GM19351 (cell line): ENCODE data around the gene POLA1.
A peak's percentile ranks its signal among the peaks of the same experiment; 100 is the strongest.
"Not testable (repeated sequence)": the region's sequence is repeated elsewhere in the genome, so short reads cannot be mapped to it uniquely, and the experiment has no call there.

Source experiments
- ATAC-seq: cut with Tn5 transposase; IDR thresholded peaks from one replicate; pipeline ENCODE4 v1.9.1; 2021; ENCODE audit warnings: mild to moderate bottlenecking, moderate library complexity; ENCODE audit not compliant: unreplicated experiment

POLA1 gene, protein sequence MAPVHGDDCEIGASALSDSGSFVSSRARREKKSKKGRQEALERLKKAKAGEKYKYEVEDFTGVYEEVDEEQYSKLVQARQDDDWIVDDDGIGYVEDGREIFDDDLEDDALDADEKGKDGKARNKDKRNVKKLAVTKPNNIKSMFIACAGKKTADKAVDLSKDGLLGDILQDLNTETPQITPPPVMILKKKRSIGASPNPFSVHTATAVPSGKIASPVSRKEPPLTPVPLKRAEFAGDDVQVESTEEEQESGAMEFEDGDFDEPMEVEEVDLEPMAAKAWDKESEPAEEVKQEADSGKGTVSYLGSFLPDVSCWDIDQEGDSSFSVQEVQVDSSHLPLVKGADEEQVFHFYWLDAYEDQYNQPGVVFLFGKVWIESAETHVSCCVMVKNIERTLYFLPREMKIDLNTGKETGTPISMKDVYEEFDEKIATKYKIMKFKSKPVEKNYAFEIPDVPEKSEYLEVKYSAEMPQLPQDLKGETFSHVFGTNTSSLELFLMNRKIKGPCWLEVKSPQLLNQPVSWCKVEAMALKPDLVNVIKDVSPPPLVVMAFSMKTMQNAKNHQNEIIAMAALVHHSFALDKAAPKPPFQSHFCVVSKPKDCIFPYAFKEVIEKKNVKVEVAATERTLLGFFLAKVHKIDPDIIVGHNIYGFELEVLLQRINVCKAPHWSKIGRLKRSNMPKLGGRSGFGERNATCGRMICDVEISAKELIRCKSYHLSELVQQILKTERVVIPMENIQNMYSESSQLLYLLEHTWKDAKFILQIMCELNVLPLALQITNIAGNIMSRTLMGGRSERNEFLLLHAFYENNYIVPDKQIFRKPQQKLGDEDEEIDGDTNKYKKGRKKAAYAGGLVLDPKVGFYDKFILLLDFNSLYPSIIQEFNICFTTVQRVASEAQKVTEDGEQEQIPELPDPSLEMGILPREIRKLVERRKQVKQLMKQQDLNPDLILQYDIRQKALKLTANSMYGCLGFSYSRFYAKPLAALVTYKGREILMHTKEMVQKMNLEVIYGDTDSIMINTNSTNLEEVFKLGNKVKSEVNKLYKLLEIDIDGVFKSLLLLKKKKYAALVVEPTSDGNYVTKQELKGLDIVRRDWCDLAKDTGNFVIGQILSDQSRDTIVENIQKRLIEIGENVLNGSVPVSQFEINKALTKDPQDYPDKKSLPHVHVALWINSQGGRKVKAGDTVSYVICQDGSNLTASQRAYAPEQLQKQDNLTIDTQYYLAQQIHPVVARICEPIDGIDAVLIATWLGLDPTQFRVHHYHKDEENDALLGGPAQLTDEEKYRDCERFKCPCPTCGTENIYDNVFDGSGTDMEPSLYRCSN (N-terminal part only)

DNA sequence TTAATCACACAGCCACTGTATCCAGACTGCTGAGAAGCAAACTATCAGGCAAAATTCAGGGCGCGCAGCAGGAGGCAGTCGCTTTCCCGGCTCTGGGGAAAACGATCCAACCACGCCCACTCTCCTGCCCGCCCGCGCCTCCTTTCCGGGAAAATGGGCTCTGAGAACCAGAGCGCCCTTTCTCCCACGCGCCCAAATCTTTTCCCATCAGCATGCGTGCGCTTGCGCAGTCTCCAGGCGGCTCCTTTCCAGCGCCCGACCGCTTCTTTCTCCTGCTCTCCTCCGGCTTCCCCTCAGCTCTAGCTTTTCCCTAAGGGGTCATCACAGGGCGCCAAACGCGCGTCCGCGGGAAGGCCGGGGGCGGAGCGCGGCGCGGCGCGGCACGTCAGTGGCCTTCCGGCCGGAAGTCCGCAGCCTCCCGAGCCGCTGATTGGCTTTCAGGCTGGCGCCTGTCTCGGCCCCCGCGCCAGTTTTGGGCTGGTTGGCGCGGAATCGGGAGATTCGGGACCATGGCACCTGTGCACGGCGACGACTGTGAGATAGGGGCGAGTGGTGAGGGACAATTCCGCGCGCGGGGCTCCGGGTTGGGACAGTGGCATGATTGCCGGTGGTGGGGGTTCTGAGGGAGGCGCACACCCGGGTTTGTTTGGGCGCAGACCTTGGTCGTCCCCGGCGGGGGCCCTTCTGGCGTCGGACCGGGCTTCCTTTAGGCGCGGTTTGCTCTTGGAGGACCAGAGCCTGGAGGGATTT, at the start of gene POLA1:
Gene POLA1, plus strand, starts transcription at position 466 of the 750 bp plus-strand sequence. Its CDS starts 44 bp downstream, at position 510.
- peak; percentile 88 for ATAC-seq

DNA sequence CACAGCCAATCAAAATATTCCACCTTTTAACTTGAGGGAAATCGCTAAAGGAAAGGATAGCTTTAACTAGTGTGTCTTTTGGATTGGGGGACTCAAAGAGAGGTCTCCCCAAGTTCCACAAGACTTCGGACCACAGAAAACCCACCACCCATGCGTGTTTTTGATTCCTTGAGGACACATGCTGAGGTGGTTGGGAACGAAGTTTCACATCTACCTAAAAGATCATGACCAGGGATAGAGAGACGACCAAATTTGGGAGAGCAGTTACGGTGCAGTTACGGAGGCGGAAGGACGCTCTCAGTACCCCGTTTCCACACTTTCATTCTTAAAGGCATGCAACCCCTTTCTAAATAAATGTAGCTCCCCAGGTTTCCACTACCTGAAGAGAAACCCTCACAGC, 47.7 kb upstream of the POLA1 start:
- ATAC-seq, result no peak

DNA sequence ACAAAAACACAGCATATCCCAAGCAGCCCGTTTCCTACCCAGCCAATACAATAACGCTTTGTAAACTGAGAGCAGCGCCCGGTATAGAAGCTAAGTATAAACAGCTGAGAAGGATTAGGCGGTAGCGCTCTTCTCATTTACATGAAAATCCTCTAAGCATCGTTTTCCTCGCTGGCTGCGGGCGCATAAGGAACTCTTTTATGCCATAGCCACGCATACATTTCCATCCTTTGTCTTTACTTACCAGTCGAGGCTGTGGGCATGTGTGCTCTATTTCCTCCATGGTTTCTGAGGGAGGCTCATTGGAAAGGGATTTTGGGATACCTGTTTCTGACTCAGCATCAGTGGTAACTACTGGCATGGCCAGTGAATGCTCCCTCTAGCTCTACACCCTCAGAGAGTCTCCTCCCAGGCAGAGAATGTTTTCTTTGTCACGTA, 47.0 kb upstream of the POLA1 start:
- peak; percentile 1 for ATAC-seq

DNA sequence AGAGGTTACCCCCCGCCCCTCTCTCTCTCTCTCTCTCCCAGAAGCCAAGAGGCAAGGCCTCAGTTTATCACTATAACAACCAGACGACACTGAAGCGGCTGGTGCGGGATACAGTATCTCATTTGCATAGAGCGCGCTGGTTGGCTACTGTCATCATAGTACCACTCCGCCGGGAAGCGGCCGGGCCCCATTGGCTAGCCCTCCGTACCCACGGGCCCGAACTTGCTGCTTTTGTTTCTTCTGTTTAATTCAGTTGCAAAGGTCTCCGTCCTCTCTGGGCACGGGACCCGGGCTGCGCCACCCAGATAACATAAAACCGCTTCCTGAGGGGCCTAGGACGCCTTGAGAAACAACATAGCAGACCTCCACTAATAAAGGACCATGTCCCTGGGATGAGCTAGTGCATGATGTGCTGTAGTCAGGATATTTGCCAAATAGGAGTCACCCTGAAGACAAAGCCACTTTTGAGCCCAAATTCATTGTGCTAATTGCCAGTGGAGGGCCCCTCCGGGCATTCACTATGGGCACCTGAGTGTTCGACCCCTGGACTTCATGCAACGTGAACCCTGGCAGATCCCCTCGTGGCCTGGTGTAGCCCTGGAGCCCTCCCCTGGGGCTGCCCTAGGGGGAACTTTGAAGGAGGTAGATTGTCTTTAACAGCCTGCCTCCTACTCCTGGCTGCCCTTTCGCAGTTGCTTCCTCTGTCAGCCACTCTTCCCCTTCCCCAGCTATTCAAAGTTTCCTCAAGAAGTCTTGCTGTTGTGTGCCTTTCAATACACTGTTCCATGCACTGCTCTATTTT, 46.3 kb upstream of the POLA1 start, which contains the start of gene PCYT1B:
Gene PCYT1B, minus strand, starts transcription at position 91 of the 802 bp plus-strand sequence. CDS start 242 bp downstream, outside the sequence.
- ATAC-seq, result peak; percentile 93

DNA sequence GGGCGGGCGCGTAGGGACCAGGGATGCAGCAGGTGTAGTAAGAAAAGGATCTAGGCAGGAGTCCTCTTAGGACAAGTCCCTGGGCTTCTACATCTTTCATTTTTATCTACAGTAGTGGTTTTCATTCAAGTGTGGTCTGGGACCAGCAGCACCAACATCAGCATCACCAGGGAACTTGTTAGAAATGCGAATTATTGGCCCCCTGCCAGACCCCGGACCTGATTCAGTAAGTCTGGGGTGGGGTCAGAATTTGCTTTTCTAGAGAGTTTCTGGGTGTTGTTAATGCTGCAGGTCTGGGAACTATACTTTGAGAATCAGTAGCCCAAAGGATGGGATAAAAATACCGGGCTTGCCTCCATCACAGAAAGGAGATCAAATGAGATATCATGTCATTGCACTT, 45.2 kb upstream of the POLA1 start:
- ATAC-seq, result no peak

DNA sequence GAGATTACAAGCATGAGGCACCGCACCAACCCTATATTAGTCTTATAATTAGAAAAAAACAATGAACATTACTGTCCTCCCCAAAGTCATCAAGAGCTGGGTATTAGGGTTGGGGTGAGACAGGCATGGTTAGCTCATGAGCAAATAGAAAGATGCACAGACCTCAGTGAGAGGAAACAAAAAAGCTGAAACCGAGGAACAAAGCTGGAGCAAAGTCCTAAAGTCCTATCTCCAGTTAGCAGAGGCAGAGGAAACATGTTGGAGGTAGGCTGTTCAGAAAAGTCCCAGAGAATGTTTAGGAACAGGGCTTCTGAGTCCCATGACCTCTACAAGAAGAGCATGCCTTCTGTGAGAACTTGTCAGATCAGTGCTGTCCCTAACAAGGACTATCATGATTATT, 41.9 kb upstream of the POLA1 start:
- no peak for ATAC-seq

DNA sequence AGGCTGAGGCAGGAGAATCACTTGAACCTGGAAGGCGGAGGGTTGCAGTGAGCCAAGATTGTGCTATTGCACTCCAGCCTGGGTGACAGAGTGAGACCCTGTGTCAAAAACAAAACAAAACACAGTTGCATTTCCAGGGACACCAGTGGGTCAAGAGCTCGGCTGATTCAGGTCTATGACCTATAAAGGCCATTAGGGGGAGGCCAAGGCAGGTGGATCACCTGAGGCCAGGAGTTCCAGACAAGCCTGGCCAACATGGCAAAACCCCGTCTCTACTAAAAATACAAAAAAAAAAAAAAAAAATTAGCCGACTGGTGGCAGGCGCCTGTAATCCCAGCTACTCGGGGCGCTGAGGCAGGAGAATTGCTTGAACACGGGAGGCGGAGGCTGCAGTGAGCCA, 38.0 kb upstream of the POLA1 start:
- not testable (repeated sequence) for ATAC-seq

DNA sequence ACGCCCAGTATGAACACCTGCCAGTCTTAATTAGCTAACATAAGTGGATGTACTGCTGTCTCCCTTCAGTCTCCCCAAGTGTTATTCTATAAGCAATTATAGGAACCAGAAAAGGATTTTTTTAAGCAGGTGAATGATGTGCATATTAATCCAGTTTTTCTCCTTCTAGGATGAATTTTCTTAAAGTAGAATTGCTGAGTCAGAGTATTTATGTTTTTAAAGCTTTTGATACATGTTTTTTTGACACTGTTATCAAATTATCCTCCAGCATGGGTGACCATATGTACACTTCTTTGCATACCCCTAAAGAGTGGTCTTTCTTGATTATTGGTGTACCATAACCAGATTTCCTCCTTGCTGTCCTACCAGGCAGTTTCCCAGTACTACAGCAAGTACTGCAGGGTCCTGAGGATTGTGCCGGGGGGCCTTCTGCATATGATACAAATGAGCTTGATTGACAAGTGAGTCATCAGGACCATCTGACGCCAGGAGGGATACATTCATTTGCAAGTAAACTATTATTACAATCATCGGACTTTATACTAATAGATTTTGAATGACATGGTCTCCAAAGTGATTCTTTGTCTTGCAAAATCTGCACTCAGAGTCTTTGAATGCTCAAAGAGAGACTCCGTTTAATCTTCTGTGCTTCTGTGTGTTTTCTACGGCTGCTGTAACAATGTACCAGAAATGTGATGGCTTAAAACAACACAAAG, 35.9 kb upstream of the POLA1 start:
- ATAC-seq, result no peak

DNA sequence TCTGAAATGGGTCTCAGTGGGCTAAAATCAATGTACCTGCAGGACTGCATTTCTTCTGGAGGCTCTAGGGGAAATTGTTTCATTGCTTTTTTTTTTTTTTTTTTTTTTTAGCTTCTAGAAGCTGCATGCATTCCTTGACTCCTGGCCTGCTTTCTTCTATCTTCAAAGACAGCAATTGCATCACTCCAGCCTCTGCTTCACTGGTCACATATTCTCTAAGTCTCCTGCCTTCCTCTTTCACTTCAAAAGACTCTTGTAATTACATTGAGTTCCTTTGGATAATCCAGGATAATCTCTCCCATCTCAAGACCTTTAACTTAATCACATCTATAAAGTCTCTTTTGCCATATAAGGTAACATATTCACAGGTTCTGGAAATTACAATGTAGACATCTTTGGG, 35.3 kb upstream of the POLA1 start:
- ATAC-seq, result no peak

DNA sequence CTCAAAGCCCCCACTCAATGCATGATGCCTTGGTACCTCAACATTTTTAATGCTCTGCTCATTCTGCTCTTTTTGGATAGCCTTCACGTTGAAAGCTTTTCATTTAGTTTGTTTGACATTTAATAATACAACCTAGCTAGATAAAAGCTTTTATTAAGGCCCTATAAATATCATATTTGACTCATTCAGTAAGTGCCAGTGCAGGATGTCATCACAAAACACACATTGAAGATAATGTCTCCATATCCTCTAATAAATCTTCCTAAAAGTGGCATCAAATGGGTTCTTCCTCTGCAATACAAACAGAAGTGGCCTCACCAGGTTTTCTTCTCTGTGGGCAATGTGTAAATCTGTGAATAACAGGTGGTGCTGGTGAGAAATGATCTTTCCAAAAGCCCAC, 34.6 kb upstream of the POLA1 start:
- ATAC-seq, result no peak

DNA sequence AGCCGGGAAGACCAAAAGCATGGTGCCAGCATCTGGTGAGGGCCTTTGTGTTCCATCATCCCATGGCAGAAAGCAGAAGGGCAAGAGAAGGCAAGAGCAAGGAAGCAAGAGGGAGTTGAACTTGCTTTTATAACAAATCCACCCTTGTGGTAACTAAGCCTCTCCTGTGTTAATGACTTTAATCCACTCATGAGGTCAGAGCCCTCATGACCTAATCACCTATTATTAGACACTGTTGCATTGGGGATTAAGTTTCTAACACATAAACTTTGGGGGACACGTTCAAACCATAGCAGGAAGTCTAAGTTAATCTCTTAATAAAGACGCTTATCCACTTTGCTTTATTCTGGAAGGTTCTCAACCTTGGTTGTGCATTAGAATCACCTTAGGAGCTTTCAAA, 34.1 kb upstream of the POLA1 start:
- ATAC-seq, result no peak

DNA sequence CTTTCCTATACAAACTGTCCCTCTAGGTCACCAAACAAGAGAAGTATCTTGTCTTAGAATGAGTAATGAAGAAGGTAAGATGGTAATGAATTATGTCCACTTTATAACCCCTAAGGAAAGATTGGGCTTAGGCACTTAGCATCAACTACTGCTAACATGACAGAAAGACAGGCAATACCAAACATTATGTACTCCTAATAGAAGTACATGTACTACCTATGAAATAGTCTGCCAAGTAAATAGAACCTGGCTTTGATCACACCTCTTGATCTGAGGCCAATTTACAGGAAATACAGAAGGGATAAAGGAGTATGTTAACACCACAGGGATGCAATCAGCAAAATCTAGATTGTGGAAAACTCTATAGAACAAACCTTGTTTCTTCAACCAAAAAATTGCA, 32.4 kb upstream of the POLA1 start:
- no peak for ATAC-seq

DNA sequence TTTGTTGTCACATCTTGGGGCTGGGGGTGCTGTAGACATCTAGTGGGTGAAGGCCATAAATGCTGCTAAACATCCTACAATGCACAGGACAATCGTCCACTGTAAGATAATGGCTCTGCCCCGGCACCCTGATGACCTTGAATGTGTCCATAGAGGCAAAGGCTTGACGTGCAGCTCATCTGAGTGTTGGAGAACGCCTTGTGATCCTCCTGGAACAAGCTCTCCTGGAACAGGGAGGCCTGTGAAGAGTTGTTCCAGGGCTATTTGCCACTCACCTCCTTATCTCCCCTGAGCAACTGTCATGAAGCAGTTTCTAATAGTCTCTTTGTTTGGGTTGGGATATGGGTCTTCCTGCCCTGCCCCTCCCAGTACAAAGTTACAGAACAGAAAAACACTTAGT, 31.4 kb upstream of the POLA1 start:
- ATAC-seq, result no peak

DNA sequence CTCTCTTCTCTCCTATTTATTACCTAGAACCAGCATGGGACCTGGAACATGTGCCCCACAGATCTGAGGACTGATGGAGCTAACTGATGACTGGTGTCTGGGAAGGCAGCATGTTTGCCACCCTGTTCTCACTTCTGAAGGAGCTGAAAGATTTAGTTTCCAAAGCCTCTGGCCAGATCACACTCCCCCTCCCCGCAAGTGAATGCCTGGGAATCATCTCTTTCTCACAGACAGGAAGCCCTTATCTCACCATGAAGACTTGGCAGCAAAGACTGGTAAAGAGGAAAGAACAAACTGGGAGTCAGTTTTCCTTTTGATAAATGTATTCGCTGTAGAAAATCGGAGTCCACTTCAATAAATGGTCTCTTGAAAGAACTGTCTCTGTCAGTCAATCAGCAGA, 25.6 kb upstream of the POLA1 start:
- no peak for ATAC-seq

DNA sequence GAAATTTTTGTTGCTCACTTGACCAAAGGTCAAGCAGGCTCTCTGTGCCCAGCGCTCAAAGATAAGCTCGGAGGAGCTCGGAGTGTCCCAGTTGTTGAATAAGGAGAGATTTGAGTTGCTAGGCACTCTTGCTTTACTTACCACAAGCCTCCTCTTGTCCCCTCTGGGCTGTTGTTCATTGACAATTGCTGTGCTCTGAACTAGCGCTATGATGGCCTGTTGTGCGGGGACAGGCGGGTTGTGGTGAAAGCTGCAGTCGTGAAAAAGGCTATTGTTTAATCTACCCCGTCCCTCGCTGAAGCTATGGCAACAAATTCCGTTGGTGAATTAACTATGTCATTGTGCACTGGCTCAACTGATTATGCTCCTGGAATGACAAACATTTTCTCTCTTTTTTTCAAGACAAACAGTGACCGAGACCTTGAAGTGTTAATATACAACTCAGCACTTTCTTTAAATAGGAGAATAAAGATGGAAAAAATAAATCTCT, 21.0 kb upstream of the POLA1 start:
- no peak for ATAC-seq

DNA sequence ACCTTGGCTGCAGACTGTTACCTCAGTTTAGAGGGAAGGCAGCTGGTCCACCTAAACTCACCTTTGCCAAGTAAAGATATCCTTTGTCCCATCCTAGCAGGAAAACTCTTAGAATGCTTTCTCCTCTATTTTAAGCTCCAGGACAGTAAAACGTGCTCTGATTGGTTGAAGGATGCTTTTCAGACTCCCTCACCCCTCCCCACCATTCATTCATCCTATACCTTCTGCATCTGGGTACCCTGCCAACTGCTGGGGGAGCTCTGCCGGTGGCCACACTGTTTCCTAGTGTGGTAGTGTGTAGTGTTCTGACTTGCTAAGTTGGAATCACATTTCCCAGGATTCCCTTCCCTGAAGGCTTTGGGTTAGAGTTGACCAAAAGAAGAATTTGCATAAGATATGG, 20.3 kb upstream of the POLA1 start:
- no peak for ATAC-seq

DNA sequence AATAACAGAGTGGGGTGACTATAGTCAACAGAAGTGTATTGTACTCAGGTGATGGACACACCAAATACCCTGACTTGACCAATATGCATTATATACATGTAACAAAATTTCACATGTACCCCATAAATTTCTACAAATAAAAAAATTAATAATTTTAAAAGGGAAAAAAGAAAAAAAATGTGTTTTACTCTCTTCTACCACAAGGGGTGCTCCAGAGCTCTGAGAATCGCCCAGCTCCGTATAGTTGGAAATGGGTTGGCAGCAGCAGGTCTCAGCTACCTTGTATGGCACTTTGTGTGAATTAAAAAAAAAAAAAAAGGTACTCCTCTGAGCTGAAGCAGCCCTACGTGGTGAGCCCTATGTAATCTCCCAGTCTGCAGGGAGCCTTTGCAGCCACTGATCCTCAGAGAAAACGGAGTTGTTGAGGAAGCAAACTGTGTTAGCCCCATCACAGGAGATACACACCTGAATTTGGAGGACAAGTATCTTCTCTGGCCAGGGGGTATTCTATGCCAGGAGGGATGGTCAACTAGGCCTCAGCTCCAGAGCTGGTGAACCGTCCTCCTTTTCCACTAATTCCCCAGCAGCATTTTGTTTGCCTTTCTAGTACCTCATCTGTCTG, 17.2 kb upstream of the POLA1 start:
- ATAC-seq, result peak; percentile 57
